Epithelial cell of esophagus (primary cell): ENCODE measurements around the gene SLCO2B1.

Source experiments
- DNase-seq: peaks from one replicate; pipeline ENCODE4 v3.0.0; 2010; ENCODE audit warnings: low read depth
- H3K4me3 ChIP-seq: 2 replicates; pipeline ENCODE4 v1.5.1; 2011; ENCODE audit warnings: mild to moderate bottlenecking, low read length, control low read depth
- TF ChIP-seq, protein P1 (sequence below): IDR thresholded peaks from 2 replicates; pipeline ENCODE4 v1.5.1; 2011; ENCODE audit warnings: low read depth, mild to moderate bottlenecking, low read length, control low read depth, inconsistent platforms; ENCODE audit not compliant: insufficient read depth; ENCODE audit errors: missing control alignments

SLCO2B1 gene

DNA sequence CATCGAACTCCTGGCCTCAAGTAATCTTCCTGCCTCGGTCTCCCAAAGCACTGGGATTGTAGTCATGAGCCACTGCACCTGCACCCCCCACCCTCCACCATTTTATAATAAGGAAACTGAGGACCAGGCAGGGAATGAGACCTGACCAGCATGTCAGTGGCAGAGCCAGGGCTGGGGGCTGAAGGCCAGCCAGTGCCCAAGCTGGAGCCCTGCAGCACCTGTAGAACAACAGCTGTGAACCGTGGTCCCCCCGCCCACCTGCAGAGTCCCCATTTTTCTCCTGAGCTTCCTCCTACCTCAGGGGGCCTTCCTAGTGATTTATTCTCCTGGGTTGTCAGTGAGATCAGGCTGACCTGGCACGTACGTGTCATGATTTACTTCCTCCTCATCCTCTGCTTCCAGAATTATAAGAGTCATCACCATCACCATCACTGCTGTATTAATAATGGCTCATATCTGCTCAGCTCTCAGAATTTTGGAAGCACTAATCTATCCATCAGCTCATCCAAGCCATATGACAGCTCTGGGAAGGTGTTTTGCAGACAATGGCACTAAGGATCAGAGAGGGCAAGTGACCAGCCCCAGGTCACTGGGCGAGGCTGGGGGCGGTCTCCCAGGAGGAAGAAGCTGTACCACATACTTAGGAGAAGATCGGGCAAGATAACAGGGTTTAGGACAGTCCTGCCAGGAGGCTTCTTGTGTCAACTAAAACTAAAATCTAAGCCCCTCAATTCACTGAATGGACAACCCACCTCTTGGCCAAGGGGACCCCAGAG is 5.5 kb upstream of the SLCO2B1 start:
- DNase-seq: no peak
- TF ChIP-seq, protein P1, sequence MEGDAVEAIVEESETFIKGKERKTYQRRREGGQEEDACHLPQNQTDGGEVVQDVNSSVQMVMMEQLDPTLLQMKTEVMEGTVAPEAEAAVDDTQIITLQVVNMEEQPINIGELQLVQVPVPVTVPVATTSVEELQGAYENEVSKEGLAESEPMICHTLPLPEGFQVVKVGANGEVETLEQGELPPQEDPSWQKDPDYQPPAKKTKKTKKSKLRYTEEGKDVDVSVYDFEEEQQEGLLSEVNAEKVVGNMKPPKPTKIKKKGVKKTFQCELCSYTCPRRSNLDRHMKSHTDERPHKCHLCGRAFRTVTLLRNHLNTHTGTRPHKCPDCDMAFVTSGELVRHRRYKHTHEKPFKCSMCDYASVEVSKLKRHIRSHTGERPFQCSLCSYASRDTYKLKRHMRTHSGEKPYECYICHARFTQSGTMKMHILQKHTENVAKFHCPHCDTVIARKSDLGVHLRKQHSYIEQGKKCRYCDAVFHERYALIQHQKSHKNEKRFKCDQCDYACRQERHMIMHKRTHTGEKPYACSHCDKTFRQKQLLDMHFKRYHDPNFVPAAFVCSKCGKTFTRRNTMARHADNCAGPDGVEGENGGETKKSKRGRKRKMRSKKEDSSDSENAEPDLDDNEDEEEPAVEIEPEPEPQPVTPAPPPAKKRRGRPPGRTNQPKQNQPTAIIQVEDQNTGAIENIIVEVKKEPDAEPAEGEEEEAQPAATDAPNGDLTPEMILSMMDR: no peak
- H3K4me3 ChIP-seq: no peak overlapping the region

DNA sequence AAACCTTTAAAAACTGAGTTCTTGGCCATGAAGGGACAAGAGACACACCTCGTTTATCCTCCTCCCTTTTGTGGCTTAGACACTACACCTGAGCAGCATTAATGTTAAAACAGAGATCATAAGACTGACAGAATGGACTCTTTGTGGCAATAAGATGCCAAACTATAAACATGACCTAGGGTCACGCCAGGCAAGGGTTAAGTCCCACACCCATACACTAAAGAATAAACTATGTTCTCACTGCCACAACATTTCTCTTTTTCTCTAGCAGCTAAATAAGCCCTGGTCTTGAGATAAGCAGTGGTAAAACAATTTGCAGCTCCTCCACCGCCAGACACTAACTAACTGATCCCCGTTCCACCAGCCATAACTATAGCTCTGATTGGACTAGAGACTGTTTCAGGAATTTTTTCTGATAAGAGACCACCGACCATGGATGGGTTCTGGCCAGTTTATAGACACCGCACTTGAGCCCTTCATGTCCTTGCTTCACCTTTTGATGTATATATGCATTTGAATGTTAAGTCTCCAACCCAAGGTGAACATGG is 4.9 kb upstream of the SLCO2B1 start:
- DNase-seq: no peak
- TF ChIP-seq, protein P1: no peak
- H3K4me3 ChIP-seq: no peak overlapping the region

DNA sequence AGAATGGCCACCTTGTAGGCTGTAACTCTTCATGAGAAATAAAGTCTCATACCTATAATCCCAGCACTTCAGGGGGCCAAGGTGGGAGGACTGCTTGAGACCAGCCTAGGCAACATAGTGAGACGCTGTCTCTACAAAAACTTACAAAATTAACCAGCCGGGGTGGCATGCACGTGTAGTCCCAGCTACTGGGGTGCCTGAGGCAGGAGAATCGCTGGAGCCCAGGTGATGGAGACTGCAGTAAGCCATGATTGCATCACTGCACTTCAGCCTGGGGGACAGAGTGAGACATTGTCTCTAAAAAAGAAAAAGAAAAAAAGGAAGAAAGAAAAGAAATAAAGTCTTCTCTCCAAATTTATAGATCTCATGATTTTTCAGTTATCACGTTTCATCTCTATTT is 4.2 kb upstream of the SLCO2B1 start:
- no peak for DNase-seq
- H3K4me3 ChIP-seq: no peak overlapping the region
- TF ChIP-seq, protein P1: no peak

DNA sequence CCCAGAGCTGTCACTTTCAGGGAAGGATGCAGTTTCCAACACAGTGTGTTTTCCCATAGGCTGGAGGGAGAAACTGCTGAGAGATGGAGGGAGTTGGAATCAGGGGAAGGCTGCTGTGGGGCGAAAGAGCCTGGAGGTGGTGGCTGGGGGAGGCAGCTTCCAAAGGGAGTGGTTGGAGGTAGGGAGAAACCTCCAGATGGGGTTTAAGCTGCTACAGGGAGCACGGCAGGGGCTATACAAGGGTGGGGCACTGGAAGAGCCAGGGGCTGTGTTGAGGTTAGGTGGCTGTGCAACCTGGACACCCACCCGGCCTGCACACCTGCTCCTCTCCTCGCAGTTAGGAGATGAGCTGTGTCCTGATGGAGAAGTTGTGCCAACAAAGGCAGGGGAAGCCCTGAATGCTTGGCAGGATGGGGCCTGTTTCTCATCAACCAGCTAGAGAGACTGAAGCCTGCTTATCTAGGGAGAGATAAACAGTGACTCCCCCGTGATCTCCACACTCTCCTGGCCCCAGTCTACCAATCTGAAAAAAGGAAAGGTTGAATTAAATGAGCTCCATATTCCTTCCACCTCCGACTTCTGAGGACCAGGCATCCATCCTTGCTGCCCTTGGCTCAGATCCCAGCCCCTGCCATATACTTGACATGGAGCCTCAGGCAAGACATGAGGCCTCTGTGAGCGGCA is 3.6 kb upstream of the SLCO2B1 start:
- H3K4me3 ChIP-seq: no peak overlapping the region
- no peak for DNase-seq
- TF ChIP-seq, protein P1: no peak

DNA sequence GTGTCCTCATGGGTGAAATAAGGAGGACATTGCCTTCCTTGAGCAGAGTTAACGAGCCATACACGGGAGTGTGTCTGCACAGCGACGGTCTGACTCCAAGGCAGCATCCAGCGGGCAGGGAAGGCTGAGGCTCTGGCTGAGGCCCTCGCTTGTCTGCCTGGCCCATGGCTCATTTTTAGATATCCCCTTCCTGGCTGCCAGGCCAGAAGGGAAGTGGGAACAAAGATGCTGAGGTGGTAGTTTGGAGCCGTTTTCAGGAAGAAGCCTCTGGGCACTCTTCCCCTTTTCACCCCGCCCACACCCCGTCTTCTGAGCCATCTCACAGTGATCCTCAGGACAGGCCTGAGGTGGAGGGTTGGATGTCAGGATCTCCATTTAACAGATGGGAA is 3.0 kb upstream of the SLCO2B1 start:
- H3K4me3 ChIP-seq: no peak overlapping the region
- DNase-seq: no peak
- TF ChIP-seq, protein P1: no peak

DNA sequence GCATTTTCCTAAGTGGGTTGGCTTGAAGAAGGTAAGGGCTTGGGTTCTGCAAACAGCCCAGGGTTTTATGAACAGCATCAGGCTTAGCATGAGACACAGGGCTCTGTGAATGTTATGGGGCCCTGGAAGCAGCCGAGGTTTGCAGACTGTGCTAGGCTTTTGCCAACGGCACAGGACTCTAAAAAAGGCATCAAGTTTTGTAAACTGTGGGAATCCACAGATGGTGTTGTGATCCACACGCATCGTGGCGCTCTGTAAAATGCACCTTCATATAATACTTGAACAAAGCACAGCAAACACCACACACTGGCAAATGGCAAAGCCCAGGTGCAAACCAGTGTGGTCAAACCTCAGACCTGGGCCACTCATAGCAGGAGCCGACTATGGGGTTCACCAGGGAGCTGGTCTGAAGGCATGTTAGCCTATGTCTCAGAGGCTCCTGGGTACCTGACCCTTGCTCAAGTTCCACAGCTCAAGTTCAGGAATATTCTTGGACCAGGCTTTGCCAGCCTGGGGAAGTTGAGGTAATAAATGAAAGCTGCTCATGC is 2.4 kb upstream of the SLCO2B1 start:
- TF ChIP-seq, protein P1: no peak

More for the DNA sequence above, 2.4 kb upstream of the SLCO2B1 start:
- no peak overlapping the region for H3K4me3 ChIP-seq
- DNase-seq: no peak
